Endothelial cell of umbilical vein (primary cell): ENCODE measurements around the gene OSBP2.

Experiments
- MYC ChIP-seq: IDR thresholded peaks from one replicate; pipeline ENCODE4 v1.6.1; 2011; ENCODE audit warnings: mild to moderate bottlenecking, low read depth, low read length
- POLR2A ChIP-seq: IDR thresholded peaks from 2 replicates; pipeline ENCODE4 v1.6.1; 2012; ENCODE audit warnings: low read depth, mild to moderate bottlenecking, control low read depth, low read length
- POLR2AphosphoS5 ChIP-seq: IDR thresholded peaks from 2 replicates; pipeline ENCODE4 v1.6.1; 2012; ENCODE audit warnings: low read depth, mild to moderate bottlenecking, control low read depth, low read length, moderate library complexity; ENCODE audit not compliant: insufficient read depth
- TF ChIP-seq, protein P1 (sequence below), 2 donors: IDR thresholded peaks; 1 replicate in 1 of 2; 2 replicates in 1 of 2; pipeline ENCODE4 v1.5.1; 2011; ENCODE audit warnings: low read length in 2 of 2, mild to moderate bottlenecking in 2 of 2, moderate library complexity in 2 of 2, control low read depth in 1 of 2, inconsistent platforms in 1 of 2, low read depth in 1 of 2; ENCODE audit not compliant: insufficient read depth in 1 of 2; ENCODE audit errors: extremely low read depth in 1 of 2

DNA sequence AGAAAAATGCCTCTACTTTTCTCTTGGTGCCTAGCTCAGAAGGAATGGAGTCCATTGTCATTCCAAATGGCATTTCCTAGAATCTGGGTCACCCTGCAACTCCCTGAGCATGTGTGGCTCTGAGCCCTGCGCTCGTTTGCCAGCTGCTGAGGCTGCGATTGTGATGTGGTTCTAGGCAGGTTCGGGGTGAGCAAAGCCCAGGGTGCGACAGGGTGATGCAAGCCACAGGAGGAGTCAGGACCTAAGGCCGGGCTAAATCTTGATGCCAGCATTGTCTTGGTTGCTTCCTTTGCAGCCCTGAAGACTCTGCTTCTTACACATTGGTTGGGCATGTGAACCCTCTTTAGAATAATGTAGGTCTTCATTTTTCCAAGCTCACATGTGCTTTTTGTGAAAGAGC lies 142.9 kb downstream of the OSBP2 start:
- TF ChIP-seq POLR2A (no peak), MYC (no peak), POLR2AphosphoS5 (no peak)
- TF ChIP-seq, protein P1, sequence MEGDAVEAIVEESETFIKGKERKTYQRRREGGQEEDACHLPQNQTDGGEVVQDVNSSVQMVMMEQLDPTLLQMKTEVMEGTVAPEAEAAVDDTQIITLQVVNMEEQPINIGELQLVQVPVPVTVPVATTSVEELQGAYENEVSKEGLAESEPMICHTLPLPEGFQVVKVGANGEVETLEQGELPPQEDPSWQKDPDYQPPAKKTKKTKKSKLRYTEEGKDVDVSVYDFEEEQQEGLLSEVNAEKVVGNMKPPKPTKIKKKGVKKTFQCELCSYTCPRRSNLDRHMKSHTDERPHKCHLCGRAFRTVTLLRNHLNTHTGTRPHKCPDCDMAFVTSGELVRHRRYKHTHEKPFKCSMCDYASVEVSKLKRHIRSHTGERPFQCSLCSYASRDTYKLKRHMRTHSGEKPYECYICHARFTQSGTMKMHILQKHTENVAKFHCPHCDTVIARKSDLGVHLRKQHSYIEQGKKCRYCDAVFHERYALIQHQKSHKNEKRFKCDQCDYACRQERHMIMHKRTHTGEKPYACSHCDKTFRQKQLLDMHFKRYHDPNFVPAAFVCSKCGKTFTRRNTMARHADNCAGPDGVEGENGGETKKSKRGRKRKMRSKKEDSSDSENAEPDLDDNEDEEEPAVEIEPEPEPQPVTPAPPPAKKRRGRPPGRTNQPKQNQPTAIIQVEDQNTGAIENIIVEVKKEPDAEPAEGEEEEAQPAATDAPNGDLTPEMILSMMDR (IDR thresholded peaks at IDR 0.05; ENCODE audit: extremely low read depth in 1 of 2, insufficient read depth in 1 of 2, low read depth in 1 of 2, low read length in 2 of 2), result no peak
